NCI-H146 treated with DMSO at 0.1 percent for 48 hours (cell line): ENCODE results near the gene PROSER2.
"Not testable (repeated sequence)": the region's sequence is repeated elsewhere in the genome, so short reads cannot be mapped to it uniquely, and the experiment has no call there.

ENCODE experiments used
- DNase-seq: peaks from one replicate; lab custom pipeline; 2025; ENCODE audit not compliant: unreplicated experiment; lab: John Stamatoyannopoulos, UW

PROSER2 gene

DNA sequence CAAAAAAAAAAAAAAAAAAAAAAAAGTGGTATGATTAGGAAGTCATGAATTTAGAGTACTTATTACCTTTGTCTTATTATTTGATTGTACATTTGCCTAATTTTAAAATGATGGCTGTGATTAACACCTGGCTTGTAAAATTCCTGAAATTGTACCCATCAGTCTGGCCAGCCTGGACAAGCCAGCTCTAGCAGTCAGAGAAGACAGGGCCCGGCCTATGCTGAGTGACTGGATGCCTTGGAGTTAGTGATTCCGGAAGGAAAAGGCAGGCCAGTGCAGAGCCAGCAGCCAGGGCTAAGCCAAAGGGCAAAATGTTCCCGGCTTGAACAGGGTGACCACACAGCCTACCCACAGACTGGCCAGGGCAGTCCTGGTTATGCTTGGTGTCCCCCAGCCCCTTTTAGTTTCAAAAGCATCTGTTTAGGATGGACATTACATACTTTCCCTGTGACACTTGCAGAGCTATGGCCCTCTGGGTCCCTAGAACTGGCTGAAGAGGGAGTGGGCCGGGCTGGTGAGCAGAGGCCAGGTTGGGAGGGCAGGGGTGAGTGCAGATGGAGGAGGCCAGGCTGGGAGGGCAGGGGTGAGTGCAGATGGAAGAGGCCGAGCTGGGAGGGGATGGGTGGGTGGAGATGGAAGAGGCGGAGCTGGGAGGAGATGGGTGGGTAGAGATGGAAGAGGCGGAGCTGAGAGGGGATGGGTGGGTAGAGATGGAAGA lies 61.7 kb downstream of the PROSER2 start:
- DNase-seq: no peak

DNA sequence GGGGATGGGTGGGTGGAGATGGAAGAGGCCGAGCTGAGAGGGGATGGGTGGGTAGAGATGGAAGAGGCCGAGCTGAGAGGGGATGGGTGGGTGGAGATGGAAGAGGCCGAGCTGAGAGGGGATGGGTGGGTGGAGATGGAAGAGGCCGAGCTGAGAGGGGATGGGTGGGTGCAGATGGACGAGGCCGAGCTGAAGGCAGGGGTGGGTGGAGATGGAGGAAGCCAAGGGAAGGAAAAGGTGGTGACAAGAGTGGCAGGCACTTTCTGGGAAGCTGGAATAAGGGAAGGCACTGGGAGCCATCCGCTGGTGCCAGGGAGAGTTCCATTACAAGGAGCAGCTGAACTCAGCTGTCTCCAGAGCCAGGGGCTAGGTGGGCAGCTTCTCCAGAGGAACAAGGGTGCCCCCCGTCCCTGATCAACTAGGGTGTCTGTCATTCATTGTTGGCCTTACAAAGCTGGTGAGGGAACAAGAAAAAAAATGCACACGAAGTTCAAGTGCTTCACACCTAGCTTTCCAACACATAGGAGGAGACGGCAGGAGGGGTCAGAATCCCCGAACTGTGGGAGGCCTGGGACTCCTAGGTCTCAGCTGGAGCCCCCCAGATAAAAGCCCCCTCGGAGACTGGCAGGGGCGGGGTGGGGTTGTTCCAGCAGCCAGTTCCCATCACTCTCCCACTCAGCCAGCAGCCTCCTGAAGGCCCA lies 62.4 kb downstream of the PROSER2 start:
- DNase-seq: no peak

DNA sequence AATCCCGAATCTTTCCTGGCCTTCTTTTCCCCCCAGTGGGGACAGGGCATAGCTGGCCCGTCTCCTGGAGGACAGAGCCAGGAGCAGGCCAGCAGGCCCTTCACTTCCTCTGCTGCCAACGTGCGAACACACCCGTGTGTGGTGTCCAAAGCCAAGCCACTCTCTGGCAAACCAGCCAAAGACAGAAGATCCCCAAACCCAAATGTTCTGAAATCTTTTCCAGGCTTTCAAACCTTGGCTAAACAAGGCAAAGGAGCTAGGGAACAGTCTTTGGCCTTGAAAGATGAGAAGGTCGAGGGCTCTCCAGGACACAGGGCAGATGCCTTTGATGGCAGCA lies 63.0 kb downstream of the PROSER2 start:
- no peak for DNase-seq

DNA sequence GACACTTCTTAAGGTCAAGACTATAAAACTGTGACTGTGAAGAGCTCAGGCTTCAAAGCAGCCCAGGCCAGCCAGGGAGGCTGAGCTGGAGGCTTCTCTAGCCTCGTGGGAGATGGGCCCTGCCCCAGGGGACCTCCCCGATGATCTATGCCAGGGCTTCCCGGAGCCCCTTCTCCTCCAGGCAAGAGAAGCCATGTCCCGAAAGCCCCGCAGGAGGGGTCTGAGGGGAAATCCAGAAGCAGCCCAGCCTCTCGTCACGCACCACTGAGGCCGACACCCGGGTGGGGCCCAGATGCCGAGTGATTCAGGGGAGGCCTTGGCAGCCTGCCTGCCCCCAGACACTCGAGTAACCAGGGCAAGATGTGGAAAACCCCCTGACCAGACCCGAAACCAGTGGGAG lies 63.7 kb downstream of the PROSER2 start:
- DNase-seq: no peak

DNA sequence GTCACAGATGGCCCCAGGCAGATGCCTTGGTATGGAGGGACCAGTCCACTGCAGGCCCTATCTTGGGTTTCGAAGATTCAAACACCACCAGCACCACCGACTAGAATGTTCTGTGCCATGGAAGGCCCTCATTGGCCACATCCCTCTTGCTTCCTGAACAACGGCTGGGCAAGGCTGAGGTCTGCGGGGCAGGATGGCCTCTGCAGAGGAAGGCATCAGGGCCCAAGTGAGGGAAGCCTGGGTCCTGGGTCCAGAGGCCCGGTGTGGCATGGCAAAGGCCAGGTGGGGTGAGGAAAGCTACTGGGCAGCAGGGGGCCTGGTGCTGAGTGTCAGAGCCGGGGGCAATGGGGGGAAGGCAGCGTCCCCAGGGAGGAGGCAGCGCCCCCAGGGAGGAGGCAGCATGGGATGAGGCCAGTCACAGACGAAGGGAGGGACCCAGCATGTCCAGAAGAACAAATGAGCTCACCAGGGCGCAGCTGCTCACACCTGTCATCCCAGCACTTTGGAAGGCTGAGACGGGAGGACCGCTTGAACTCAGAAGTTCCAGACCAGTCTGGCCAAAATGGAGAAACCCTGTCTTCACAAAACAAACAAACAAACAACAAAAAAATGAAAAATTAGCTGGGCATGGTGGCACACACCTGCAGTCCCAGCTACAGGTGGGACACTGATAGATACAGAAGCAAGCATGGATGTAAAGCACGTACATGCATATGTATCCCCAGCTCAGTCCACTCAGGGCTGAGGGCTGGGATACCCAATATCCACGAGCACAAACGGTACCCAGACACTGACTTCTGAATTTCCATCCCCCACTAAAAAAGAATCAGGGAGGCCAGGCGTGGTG lies 64.4 kb downstream of the PROSER2 start:
- DNase-seq: no peak

DNA sequence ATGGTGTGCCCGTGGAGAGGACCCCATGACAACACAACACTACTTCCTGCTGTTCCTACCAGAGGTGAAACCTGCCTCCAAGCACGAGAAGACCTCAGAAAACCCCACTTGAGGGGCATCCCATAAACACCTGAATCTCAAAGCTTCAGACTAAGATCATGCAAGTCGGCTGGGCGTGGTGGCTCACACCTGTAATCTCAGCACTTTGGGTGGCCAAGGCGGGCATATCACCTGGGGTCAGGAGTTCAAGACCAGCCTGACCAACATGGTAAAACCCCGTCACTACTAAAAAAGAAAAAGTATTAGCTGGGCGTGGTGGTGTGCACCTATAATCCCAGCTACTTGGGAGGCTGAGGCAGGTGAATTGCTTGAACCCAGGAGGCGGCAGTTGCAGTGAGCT lies 66.1 kb downstream of the PROSER2 start:
- not testable (repeated sequence) for DNase-seq

DNA sequence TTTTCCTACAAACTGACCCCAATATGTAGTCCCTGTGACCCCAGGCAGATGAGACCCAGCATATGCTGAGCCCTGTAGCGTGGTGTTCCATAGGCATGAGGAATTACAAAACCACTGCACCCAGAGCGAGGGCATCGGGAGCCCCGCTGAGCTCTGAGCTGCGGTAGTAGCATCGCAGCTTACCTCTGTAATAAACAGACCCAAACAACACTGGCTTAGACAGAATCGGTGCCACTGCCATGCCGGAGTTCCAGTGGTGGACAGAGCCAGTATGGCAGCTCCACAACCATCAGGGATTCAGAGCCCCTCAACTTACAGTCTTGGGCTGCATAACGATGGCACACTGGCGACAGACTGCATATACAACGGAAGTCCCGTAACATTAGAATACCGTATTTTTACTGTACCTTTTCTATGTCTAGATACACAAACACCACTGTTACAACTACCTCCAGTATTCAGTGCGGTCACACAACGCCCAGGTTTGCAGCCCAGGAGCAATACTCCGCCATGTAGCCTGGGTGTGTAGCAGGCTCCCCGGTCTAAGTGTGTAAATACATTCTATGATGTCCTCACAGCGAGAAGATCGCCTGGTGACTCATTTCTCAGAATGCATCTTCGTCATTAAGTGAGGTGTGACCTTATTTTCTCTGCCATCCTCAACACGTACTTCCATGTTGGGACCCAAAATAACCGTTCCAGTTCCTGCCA lies 68.8 kb downstream of the PROSER2 start:
- DNase-seq: no peak

DNA sequence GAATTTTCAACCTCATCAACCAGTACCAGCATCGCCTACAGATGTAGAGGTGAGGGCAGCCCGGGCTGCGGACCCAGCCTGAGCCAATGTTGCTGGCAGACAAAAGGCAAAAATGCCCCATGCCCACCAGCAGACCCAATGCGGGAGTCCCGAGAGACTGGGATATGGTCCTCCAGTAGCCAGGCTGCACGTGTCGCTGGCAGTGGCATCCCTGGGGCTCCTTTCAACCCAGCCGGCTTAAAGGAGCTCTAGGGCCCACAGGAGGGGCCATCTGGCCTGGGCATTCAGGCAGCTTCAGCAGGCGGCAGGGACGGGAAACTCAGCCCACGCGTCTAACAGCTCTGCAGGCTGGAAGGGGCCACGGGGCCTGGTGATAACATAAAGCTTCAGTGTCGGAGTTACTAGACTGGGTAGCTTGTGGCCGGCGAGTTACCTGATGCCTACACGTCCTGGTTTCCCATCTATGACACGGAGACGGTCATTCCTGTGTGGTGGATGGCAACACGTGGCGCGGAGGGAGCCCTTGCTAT lies 70.7 kb downstream of the PROSER2 start:
- no peak for DNase-seq

DNA sequence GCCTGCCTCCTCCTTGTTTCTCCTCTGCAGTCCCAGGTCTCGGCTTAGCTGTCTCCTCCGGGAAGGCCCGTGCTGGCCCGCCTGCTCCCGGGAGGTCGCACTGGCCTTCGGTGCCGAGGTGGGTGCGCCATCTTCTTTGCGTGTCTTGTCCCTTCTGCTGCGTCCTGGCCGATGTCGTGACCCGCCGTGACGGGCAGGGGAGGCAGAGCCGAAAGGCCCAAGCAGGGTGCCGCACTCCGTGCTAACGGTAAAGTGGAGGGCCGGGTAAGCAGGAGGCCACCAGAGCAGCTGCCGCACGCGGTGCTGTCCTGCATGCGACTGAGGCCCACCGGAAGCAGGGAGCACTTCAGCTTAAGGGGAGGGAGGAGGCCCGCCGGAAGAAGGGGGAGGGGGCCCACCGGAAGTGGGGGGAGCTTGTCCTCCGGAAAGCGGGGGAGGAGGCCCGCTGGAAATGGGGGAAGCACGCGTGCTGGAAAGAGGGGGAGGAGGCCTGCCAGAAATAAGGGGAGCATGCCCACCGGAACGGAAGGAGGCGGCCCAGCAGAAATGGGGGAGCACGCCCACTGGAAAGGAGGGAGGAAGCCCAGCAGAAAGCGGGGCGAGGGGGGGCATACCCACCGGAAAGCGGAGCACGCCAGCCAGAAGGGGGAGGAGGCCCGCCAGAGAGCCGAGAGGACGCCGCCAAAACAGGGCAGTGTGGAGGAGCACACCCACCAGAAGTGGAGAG lies 71.4 kb downstream of the PROSER2 start:
- no peak for DNase-seq

DNA sequence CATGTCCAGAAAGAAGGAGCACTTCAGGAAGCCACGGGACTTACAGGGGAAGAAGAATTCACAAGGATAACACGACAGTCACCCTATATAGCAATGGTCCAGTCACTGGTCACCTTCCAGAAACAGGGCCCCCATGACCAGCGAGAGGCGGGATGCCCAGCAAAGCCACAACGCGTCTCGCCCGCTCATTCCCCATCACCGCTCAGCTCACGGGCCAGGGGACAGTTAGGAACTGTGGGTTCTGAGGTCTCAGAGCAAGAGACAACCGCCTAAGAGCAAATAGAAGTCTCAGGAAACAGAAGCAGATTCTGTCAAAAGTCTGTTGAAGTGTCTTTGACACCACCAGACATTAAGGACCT lies 71.9 kb downstream of the PROSER2 start:
- DNase-seq: no peak

DNA sequence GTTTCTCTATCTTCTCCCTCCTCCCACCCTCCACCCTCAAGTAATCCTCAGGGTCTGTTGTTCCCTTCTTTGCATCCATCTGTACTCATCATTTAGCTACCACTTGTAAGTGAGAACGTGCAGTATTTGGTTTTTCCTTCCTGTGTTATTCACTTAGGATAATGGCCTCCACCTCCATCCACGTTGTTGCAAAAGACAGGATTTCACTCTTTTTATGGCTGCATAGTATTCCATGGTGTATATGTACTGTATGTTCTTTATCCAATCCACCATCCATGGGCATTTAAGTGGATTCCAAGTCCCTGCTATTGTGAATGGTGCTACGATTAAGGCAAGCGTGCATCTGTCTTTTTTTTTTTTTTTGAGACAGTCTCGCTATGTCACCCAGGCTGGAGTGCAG lies 72.4 kb downstream of the PROSER2 start:
- no peak for DNase-seq

DNA sequence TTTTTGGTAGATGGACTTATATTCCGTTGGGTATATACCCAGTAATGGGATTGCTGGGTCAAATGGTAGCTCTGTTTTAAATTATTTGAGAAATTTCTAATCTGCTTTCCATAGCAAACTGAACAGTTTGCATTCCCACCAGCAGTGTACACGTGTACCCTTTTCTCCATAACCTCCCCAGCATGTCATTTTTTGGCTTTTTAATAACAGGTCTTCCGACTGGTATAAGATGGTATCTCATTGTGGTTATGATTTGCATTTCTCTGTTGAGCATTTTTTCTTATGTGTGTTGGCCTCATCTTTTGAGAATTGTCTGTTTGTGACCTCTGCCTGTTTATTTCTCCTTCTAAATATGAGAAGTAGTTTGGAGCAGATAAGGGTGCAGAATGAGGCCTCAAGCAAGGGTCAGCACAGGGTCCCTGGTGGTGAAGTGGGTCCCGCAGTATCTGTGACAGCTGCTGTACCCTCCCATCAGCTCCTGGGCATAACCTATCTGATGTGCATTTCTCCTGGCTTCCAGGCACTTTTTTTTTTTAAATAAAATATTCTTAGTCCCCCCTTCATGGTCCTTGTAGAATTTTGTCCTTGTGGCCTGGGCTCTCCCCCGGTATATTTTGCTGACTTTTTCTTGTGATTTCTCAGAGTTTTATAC lies 73.5 kb downstream of the PROSER2 start:
- no peak for DNase-seq

DNA sequence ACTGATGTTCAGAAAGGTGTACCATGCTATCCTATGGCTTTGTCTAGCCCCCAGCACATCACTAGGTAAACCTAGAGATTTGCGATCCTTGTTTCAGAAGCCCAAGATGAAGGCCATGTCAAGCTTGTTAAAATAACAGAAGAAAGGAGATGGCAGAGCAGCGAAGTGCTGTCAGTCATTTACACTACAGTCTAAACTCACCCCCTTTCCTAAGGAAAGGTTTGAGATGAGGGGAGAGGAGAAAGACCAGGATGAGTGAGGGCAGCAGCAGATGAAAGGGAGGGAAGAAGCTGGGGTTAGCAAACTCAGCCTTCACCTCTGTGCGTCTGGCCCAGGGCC lies 74.8 kb downstream of the PROSER2 start:
- DNase-seq: no peak

DNA sequence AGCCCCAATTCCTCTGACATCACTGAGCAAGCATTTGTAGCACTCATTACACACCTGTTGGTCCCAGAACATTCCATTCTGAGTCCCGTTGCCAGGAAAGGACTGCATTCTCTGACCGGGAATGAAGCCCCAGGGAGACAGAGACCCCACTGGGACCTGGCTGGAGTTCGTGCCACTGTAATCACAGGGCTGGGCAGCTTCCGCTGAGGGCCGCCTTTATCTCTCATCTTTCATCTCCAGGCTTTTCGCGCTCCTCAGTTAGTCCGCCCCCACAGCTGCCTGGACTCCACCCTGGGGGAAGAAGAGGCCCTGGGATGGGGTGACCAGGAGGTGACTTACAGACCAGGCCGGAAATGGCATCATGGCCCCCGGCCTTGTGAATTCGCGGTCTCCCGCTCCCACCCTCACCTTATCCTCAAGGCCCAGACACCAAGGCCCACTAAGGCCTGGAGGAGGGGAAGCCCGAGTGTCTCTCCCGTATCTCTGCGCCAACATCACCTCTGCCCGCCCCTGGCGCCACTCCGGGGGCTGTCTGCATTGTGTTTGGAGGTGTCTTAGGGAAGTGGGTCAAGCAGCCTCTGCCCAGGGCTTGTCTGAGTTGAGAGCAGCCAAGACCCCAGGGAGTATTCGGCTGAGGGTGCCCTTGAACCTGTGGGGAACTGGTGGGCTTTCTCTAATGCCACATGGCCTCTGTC lies 75.4 kb downstream of the PROSER2 start:
- peak; percentile 68 for DNase-seq

DNA sequence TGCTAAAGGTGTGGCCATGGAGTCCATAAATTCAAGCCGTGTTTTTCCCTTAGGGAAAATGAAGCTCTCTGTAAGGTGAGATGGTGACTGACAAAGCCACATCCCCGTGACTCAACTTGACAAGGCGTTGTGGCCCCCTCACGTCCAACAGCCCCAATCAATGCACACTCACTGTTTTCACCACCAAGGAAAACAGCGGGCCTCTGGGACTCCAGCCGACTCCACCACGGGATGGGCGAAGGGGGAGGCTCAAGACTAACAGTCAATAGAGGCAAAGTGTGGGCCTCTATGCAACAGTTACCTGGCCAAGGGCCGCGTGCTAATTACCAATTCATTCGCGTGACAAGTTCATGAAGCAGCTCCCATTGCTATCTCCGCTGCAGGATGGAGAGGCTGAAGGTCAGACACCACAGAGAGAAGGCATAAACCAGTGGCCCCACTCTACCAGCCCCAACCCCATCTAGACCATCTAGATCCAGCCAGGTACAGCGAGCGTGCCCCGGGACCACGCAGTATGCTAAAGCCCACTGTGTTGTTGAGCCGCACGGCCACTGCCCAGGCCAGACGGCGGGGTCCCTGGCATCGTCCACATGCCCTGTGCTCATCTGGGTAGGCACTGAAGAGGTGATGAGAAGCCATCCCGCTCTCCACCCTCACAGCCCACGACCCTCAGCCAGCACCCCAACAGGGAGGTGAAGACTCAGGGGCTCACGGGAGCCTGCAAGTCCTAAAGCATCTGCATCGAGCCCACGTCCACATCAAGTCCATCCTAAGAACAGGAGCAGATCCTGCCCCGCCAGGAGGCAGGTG lies 76.1 kb downstream of the PROSER2 start:
- DNase-seq: no peak

DNA sequence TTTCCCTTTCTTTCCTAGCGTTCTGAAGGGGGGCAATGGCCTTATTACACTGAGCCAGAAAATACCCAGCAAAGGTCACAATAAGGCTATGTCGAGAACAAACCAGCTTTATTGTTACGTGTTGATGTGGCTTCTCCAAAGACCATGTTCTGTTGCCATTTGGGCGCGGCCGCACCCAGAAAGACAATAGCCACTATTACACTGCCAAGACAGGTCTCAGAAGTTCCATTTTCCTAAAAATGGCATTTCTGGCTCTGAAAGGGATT lies 77.8 kb downstream of the PROSER2 start:
- no peak for DNase-seq

DNA sequence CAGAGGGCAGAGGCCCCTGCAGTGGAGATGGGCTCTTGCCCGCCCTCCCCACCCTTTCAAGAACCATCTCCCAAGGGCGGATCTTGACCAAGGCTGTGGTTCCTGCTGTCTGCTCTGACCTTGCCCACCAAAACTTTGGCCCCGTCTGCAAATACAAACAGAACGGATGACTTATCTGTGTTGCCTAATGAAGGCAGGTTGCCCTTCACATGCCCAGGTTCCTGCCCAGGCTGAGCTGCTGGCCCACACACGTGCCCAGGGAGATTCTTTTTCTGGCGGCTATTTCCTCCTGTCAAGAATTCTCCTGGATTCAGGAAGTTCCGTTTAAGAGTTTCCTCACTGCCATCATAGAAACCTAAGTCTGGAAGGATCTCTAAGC lies 78.3 kb downstream of the PROSER2 start:
- no peak for DNase-seq

DNA sequence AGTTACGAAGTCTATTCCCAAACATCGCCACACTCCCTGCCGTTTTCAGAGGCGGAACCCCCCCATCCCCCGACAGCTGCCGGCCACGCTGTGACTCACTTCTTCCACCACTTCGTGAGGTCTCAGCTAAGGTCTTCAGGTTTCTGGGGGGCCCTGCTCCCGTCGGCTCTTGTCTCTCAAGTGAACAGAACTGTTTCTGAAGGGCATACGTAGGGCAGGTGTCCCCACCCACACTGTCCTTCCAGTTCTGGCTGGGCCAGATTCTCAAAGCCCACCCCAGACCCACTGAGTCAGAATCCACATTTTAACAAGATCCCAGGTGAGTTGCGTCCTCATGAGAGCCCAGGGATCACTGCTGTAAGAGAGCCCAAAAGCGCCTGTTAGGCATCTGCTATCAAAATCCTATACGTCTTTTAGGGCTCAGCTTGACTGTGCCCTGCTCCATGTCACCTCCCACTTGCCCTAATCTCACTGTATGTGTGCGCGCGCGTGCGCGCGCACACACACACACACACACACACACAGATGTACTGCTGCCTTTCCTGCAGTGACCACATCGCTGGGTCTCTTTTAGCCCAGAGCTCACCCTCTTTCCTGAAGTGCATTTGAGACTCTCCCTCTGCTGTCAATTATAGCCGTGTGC lies 78.8 kb downstream of the PROSER2 start:
- DNase-seq: no peak

DNA sequence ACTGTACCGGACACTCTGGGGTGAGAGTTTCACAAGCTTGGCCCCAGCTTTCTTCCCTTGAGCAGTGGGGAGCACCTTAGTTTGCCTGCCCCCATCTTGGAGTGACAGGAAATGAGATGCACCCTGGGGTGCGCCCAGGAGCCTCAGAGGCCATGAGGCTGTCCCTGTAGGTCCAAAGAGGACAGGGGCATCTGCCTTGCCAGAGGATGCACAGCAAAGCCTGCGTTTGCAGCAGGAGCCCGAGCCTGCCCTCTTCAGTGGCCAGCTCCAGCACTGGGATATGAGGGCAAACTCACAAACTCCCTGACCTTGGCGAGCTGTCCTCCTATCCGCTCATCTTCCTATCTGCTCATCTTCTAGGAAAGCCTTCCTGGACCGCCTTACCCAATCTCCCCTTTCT lies 79.5 kb downstream of the PROSER2 start:
- DNase-seq: no peak
